ENCODE measurements around the gene MAPT.

- TF ChIP-seq, protein P1, sequence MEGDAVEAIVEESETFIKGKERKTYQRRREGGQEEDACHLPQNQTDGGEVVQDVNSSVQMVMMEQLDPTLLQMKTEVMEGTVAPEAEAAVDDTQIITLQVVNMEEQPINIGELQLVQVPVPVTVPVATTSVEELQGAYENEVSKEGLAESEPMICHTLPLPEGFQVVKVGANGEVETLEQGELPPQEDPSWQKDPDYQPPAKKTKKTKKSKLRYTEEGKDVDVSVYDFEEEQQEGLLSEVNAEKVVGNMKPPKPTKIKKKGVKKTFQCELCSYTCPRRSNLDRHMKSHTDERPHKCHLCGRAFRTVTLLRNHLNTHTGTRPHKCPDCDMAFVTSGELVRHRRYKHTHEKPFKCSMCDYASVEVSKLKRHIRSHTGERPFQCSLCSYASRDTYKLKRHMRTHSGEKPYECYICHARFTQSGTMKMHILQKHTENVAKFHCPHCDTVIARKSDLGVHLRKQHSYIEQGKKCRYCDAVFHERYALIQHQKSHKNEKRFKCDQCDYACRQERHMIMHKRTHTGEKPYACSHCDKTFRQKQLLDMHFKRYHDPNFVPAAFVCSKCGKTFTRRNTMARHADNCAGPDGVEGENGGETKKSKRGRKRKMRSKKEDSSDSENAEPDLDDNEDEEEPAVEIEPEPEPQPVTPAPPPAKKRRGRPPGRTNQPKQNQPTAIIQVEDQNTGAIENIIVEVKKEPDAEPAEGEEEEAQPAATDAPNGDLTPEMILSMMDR (IDR thresholded peaks at IDR 0.05 in 2 of 3, conservative IDR thresholded peaks at IDR 0.05 in 1 of 3; ENCODE audit: borderline replicate concordance in 1 of 3, insufficient read depth in 1 of 3, low read depth in 2 of 3, low read length in 2 of 3), result no peak
- TF ChIP-seq EZH2 (IDR thresholded peaks at IDR 0.05) (no peak), POLR2A (IDR thresholded peaks at IDR 0.05; ENCODE audit: borderline replicate concordance, extremely low read depth, insufficient read depth, insufficient read length) (no peak), CEBPB (IDR thresholded peaks at IDR 0.05; ENCODE audit: low read depth) (no peak), SIN3A (IDR thresholded peaks at IDR 0.05; ENCODE audit: low read depth) (no peak), RAD21 (IDR thresholded peaks at IDR 0.05; ENCODE audit: low read depth) (no peak), POLR2AphosphoS5 (IDR thresholded peaks at IDR 0.05; ENCODE audit: low read depth, low read length) (no peak), ATF3 (IDR thresholded peaks at IDR 0.05) (no peak), ZNF274 (IDR thresholded peaks at IDR 0.05; ENCODE audit: low read depth, low read length) (no peak), SRF (IDR thresholded peaks at IDR 0.05; ENCODE audit: low read depth) (no peak)
- TF ChIP-seq, protein P2, sequence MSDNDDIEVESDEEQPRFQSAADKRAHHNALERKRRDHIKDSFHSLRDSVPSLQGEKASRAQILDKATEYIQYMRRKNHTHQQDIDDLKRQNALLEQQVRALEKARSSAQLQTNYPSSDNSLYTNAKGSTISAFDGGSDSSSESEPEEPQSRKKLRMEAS (IDR thresholded peaks at IDR 0.05), result no peak
Observed at GRCh38 chr17:46008591-46008990, 114.2 kb downstream of the MAPT start.

All from HCT116 (cell line).